Measurements from ENCODE around the gene CCRL2.
"Not testable (repeated sequence)": the region's sequence is repeated elsewhere in the genome, so short reads cannot be mapped to it uniquely, and the experiment has no call there.

Gene CCRL2

GRCh38 chr3:46383951-46384330 is 23.1 kb upstream of the CCRL2 start:
- Mint-ChIP-seq H3K4me3 (no peak overlapping the region), H3K27ac (no peak overlapping the region), H3K4me1 (no peaks in the 10 kb centered on the region), H3K36me3 (ENCODE audit: low read depth) (no peaks in the 10 kb centered on the region), H3K9me3 (peaks cover 3% of the 10 kb centered on the region), H3K27me3 (ENCODE audit: low read depth, poor library complexity) (peaks cover 11% of the 10 kb centered on the region)
- no peak for TF ChIP-seq CTCF (IDR thresholded peaks at IDR 0.05)
- no peak for DNase-seq

- no peak for TF ChIP-seq CTCF (IDR thresholded peaks at IDR 0.05)
- no peaks in the 10 kb centered on the region for H3K36me3 Mint-ChIP-seq (ENCODE audit: low read depth)
- no peak overlapping the region for H3K27ac Mint-ChIP-seq
- H3K27me3 Mint-ChIP-seq (ENCODE audit: low read depth, poor library complexity): peaks cover 9% of the 10 kb centered on the region
- no peaks in the 10 kb centered on the region for H3K4me1 Mint-ChIP-seq
- DNase-seq: no peak
- peaks cover 3% of the 10 kb centered on the region for H3K9me3 Mint-ChIP-seq
- no peak overlapping the region for H3K4me3 Mint-ChIP-seq
Observed at GRCh38 chr3:46386205-46386604, 20.9 kb upstream of the CCRL2 start.

- DNase-seq; H3K4me3 Mint-ChIP-seq; H3K9me3 Mint-ChIP-seq; H3K27me3 Mint-ChIP-seq (ENCODE audit: low read depth, poor library complexity); H3K27ac Mint-ChIP-seq; H3K36me3 Mint-ChIP-seq (ENCODE audit: low read depth); H3K4me1 Mint-ChIP-seq: not testable (repeated sequence)
Observed at GRCh38 chr3:46388847-46389246, 18.2 kb upstream of the CCRL2 start.

- peaks cover 3% of the 10 kb centered on the region for H3K9me3 Mint-ChIP-seq
- no peak for DNase-seq
- H3K4me1 Mint-ChIP-seq: no peaks in the 10 kb centered on the region
- no peak overlapping the region for H3K4me3 Mint-ChIP-seq
- H3K27me3 Mint-ChIP-seq (ENCODE audit: low read depth, poor library complexity): peaks cover 4% of the 10 kb centered on the region
- H3K36me3 Mint-ChIP-seq (ENCODE audit: low read depth): no peaks in the 10 kb centered on the region
- no peak for TF ChIP-seq CTCF (IDR thresholded peaks at IDR 0.05)
- no peak overlapping the region for H3K27ac Mint-ChIP-seq
Observed at GRCh38 chr3:46389306-46389705, 17.8 kb upstream of the CCRL2 start.

GRCh38 chr3:46391526-46391925 is 15.5 kb upstream of the CCRL2 start:
- not testable (repeated sequence) for H3K27ac Mint-ChIP-seq; H3K27me3 Mint-ChIP-seq (ENCODE audit: low read depth, poor library complexity); H3K4me3 Mint-ChIP-seq; H3K4me1 Mint-ChIP-seq; DNase-seq; H3K9me3 Mint-ChIP-seq; H3K36me3 Mint-ChIP-seq (ENCODE audit: low read depth)

GRCh38 chr3:46393011-46393410 is 14.0 kb upstream of the CCRL2 start:
- no peak for DNase-seq
- no peak overlapping the region for H3K4me3 Mint-ChIP-seq
- H3K27ac Mint-ChIP-seq: no peak overlapping the region

More at GRCh38 chr3:46393011-46393410, 14.0 kb upstream of the CCRL2 start:
- TF ChIP-seq CTCF (IDR thresholded peaks at IDR 0.05): no peak
- H3K27me3 Mint-ChIP-seq (ENCODE audit: low read depth, poor library complexity): peaks cover 6% of the 10 kb centered on the region
- H3K9me3 Mint-ChIP-seq: no peaks in the 10 kb centered on the region
- H3K4me1 Mint-ChIP-seq: no peaks in the 10 kb centered on the region
- H3K36me3 Mint-ChIP-seq (ENCODE audit: low read depth): no peaks in the 10 kb centered on the region
